Left hindlimb (tissue), 1 donor: ENCODE data around the gene BNIP5.
A peak's percentile ranks its signal among the peaks of the same experiment; 100 is the strongest.
"Not testable (repeated sequence)": the region's sequence is repeated elsewhere in the genome, so short reads cannot be mapped to it uniquely, and the experiment has no call there.

Experiments
- DNase-seq: peaks from one replicate; pipeline ENCODE4 v3.0.0-alpha.2; 2018

The BNIP5 gene

DNA sequence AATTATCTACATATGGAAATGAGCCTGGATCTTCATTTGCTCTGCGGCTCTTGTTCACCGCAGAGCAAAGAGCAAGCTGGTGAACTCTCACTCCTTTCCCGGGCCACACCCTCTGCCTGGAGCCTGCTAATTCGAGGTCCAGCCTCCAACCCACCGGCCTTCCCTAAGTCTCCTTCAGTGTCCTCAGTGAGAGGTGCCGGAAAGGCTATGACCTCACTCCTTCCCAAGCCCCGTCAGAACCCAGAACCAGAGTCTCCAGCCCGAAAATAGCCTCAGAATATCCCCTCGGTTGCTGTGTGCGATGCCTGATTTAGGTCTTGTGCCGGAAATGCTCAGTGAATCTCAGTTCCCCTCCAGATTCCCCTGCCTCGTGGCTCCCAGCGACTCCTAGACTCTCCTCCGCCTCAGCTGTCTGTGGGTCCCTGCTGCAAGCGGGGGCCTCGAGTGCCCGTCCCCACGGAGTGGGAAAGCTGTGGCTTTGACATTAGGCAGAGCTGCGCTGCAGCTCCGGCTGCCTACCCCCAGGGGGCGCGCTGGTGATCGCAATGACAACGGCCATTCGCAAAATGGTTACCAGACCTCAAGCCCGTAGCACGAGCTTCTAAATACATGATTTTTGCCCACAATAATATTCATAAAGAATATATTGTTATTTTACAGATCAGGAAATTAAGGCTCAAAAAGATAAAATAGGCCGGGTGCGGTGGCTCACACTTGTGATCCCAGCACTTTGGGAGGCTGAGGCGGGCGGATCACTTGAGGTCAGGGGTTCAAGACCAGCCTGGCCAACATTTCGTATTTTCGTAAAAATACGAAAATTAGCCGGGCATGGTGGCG lies 4.1 kb upstream of the BNIP5 start:
- peak; percentile 74 for DNase-seq

DNA sequence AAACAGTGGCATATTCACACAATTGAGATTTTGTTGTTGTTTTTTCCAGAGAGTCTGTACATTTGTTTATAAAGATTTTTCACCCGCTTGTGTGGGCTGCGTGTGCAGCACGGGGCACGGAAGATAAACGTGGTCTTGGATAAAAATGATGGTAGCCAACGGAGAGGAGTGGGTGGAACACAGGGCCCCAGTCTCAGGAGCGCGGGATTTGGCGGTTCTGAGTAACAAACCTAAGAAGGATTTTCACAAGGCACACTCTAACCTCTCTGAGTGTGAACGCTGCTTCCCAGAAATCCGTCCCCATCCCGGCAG lies 3.6 kb upstream of the BNIP5 start:
- DNase-seq: no peak

DNA sequence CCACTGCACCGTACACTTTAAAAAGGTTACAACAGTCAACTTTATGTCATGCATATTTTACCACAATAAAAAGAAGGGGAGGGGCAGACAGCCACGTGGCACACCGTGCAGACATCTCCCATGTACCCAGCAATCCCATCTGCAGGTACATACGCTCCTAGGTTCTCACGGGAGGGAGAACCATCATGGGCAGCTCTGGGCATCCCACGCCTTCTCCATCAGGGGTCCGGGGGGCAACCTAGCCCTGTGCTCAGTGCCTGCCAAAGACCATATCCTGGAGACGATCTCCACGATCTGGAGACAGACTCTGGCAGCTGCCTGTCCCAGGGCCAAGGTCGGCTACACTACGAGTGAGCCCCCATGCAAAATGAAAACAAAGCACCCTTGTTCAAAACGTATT lies 2.5 kb upstream of the BNIP5 start:
- DNase-seq: no peak

DNA sequence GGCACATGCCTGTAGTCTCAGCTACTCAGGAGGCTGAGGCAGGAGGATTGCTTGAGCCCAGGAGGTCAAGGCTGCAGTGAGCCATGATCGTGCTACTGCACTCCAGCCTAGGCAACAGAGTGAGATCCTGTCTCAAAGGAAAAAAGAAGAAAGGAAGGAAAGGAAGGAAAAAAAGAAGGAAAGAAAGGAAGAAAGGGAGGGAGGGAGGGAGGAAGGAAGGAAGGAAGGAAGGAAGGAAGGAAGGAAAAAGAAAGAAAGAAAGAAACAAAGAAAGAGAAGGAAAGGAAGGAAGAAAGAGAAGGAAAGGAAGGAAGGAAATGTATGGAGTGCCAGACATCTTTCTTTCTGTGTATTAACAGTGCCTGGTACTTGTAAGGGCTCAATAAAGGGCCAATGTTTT lies 1.5 kb upstream of the BNIP5 start:
- DNase-seq: not testable (repeated sequence)

DNA sequence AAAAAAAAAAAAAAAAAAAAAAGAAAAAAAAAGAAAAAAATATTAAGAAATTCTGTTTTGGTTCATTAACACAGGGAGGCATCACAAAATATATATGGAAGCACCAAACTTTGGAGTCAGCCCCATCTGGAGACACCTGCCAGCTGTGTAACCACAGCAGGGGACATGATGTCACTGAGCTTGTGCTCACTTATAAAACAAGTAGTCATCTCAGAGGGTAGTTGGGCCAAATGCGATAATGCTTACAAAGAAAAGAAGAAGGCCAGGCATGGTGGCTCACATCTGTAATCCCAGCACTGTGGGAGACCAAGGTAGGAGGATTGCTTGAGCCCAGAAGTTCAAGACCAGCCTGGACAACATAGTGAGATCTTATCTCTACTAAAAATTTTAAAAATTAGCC lies 1.1 kb upstream of the BNIP5 start:
- no peak for DNase-seq

DNA sequence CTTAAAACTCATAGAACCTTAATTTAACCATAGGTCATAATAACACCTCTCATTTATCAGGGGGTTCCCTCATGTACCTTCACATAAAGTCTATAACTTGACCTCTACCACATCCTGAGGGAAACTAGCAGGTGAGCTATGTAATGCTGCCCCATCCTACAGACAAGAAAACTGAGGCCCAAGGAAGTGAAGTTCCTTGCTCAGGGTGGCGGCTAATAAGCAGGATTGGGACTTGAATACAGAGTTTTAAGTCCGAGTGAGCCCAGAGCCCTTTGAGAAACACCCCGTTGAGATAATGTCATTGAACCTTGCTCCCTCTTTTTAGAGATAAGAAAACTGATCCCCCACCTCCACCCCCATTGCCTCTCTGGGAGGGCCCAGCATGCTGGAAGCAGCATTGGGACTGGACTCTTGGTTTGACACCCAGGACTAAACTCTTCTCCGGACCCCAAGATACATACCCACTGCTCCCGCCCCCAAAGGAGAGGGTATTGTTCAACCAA lies 429 bp downstream of the BNIP5 start:
- DNase-seq: no peak

DNA sequence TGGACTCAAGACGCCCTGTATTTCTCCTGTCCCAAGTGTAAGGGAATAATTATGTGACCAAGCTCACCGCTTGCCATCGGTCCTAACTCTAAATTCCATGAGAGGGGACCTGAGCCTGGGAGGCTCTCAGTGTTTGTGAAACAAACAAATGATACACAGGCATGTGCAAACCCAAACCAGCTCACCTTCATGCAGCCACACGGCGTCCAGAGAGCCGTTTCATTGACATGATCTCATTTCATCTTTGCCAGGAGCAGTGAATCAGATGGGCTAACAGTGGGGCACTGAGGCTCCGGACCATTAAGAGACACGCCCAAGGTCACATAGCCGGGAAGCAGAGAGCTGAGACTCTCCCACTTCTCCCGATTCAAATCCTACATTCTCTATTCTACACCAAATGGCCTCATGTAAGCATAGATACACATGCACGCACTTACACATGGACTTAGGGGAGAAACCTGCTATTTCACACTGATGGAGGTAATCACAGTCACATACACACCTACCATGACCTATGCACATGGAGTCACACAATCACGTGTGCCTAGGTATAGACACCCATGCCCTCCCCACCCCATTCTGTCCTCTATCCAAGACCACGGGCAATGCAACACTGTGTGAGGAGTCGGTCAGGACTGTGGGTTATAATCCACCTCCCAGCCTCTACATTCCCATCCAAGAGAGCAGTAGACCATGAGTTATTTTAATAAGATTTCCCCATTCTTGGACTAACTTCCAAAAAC lies 1.1 kb downstream of the BNIP5 start:
- DNase-seq: no peak

DNA sequence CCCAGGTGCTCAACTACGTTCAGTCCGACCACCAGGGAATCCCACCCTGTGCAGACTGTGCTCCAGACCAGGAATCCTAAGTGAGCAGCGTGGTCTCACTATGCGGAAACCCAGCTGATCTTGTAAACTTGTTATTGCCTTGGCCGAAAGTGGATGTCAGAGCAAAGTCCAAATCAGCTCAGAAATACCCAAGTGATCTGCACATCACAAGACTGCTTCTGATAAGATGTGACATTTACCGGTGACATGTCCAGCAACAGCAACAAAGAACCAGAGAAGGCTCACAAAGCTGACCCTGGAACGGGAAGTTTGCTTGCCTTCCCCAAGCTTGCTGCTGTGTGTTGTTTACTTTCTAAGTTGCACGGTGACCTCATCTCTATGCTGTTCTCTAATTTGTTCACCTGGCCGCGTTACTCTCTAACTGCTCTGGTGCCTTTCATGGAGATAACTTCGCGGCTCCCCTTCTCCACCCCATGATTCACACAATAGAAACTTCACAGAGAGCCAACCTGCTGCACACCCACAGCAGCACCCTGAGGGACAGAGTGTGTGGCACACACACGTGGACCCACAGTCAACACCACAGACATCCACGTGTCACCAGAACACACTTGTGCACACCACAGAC lies 1.7 kb downstream of the BNIP5 start:
- DNase-seq: no peak

DNA sequence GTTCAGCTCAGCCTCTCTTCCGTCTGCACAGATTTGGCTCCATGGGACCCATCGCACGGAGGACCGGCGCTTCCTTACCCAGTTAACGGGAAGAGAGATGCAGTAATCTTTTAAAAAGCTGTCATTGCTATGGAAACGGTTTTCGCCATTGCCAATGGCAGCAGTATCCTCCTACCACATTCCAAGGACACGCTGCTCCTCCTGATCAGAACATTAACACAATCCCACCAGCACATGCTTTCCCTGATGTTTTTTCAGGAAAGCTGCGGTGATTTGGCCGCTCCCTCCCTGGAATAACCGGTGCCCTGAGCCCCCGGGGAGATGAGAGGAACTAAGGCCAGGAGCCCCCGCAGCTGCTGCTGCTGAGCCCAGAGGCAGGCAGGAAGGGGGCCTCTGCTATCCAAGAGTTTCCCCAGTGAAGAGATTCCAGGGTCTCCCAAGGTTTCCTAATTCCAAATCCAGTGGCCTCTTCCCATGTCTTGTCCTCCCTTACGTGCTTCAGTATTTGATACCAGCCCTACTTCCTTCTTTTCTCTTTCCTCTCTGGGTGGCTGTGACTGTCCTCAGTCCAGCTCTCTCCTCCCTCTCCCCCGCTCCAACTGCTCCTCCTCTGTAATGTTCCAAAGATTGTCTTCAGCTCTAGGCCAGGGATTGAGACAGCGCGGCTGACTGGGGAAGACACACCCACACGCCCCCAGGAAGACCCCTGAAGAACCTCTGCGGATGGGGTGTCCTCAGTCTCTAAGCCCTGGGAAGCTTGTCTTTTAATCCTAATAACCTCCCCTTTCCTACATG lies 2.6 kb downstream of the BNIP5 start:
- DNase-seq: peak; percentile 64

DNA sequence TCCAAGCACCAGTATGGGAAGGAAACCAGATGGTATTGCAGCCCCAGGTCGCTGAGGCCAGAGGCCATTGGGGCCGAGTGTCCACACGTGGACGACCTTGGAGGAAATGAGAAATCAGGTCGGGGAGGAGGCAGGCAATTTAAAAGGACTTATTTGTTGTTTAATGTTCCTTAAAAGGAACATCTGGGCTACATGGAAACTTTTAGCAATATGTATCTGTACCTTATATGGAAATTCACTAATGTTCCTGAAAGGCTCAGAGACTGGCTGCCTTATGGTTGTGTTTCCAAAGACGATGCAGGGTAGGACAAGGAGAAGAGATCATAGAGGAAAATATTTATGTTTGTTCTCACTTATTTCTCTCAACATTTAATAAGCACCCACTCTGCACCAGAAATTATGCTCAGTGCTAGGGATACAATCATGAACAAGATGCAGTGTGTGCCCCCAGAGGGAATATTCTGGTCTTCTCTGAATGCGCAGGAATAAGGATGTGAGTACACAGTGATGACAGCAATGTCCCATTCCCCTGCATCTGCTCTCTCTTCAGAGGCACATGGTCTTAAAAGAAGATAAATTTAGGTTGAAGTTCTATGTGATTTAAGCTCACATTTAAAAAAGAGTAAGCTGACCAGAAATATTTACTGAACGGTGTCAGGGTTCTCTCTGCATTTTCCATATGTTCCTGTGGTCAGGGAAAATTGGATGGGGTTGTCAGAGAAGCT lies 3.4 kb downstream of the BNIP5 start:
- no peak for DNase-seq

DNA sequence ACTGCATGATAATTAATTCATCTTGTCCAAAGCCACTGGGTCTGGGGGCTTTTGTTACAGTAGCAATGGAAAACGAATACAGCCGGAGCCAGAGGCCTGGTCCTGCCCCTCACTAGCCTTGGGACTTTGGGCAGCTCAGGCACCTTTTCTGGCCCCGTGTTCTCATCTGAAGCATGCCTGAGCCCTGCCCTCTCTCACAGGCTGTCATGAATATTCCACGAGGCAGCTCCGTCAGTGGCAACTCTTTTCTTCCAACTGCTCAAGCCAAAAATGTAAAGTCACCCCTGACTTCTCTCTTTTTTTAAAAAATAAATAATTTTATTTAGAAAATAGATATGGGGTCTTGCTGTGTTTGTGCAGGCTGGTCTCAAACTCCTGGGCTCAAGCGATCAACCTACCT lies 5.3 kb downstream of the BNIP5 start:
- DNase-seq: no peak

DNA sequence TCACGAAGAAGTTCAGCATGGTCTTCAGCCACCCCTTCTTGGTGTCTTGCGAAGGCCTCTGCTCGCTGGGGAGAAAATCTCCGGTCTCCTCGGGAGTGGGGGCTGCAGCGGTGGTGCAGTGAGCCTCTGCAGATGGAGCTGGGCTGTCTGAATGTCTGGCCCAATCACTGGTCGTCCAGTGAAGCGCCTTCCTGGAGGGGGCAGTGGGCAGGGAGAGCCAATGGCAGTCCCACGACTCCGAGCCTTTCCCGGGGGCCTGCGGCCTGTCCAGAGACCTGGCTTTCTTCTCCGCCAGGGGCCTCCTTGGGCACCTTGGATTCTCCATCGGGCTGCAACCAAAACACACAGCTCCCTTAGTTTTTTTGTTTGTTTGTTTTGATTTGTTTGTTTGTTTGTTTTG lies 6.3 kb downstream of the BNIP5 start:
- DNase-seq: no peak

DNA sequence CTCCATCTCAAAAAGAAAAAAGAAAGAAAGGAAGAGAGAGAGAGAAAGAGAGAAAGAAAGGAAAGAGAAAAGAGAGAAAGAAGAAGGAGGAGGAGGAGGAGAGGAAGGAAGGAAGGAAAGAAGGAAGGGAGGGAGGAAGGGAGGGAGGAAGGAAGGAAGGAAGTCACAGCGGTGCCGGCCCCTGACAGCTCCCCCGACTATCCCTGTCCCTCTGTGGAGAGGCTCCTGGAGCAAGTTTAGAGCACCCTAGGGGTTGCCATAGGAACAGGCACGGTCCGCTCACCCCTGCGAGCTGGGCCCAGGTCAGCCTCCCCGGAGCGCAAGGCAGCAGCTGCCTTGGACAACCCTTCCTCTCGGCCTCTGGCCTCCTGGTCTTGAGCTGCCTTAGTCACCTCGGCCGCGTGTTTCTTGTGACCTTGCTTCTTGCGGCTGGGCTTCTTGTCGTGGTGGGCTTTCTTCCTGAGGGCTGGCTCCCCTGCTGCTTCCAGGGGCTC lies 6.8 kb downstream of the BNIP5 start:
- DNase-seq: no peak

DNA sequence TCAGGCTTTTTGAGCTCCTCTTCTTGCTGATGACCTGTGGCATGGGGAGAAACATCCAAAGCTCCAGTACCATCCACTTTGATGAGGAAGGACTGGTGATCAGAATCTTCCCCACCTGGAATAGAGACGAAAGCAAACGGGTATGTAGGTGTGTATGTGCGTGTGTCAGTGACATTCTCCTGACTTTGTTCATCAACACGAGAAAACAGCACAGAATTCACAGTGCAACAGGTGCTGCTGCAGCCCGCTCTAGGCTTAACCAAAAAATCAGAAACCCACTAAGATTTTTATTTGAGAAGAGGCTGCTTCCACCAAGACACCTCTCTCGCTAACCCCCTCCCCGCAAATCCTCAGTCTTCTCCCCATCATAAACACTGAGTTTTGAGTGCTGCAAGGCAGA lies 8.1 kb downstream of the BNIP5 start:
- DNase-seq: no peak

DNA sequence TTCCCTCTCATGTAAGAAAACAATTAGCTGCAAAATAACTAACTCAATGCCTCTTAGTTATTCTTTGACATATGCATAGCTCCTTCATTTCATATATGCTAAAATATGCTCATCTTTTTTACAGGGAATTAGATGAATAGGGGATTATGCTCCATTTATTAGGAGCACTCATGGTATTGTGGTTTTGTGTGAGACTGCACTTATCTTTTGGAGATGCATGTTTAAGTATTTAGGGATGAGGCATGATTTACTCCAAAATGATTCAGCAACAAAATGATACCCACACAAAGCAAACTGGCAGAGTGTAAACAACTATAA lies 8.8 kb downstream of the BNIP5 start:
- no peak for DNase-seq

DNA sequence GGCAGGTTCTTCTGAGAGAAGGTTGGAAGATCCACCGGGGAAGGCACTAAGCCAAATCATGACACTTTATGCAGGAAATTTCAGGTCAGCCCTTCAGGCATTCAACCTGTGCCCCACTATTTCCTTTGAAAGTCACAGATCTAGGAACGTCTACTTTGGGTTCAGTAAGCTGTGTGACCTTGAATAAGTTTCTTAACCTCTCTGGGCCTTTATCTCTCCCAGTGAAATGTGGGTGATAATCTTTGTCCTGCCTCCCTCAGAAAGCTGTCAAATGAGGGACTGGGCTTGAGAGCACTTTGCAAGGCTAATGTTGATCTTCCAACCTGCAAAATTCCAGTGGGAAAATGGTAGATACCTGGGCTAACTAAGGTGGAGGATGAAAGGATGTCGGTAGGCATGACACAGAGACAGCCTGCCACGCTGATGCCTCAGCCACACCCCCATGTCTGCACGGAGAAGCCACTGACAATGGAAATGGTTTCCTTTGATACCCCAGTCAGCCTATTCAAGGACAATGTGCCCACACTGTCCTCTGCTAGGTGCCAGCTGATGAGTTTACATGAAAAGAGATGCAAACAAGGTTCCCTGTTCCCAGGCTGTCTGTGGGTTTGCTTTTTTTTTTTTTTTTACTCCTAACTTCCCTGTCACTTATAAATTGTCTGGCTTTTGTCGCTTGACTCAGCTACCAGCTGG lies 9.3 kb downstream of the BNIP5 start:
- no peak for DNase-seq

DNA sequence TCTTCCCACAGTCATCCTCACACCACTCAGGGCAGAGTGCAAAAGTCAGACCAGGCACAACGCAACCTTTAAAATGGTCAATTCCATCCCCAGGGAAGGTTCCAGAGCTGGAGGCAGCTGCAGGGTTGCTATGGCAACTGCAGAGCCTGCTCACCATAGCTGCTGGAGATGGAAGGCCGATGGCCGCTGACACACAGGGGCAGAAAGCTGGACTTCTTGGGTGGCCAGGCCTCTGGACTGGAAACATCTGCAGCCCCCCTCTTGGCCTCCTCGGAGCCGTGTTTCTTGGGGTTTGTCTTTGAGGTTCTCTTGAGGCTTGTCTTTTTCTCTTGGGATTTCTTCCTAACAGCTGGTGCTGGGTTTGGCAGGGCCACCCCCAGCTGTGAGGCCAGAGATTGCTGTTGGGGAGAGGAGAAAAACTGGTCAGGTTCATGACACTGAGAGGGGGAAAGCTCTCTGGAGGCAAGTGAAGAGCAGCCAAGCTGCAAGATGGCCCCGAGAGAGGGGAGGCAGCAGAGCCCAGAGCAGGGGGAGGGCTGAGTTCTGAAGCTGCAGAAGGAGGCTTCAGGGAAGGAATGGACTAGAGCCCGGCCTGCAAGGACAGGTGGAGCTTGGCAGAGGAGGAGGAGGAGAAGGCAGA lies 10.2 kb downstream of the BNIP5 start:
- peak; percentile 59 for DNase-seq

DNA sequence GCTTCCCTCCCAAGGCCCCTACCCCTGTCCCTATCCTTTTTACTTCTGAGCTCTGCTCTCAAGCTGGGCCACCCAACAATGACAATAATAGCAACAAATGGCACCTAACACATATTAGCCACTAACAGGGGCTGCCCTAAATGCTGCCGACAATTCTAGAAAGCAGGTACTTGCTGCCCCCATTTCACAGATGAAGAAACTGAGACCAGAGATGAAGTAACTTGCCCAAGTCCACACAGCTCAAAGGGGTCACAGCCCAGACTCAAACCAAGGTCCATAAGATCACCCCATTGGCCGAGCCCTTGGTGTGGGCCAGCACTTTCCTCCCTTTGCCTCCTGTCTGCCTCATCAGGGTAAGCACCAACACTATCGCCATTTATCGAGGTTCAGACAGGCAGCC lies 12.0 kb downstream of the BNIP5 start:
- DNase-seq: no peak

DNA sequence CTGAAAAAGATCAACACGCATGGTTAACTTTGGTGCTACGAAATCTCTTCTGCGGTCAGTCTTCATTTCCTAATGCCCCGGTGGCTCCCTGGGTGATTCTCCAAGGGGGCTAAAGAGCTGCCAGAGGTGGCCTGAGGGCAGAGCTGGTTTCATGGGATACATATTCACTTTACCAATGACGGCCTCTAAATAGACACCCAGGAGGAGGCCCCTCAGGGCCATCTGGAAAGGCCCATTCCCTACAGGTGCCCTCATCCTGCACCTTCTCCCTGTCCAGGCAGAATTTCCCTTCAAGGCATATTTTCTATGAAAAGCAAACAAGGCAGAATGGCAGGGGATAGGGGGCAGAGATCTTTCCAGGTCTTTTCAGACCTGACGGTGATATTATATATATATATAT lies 12.5 kb downstream of the BNIP5 start:
- no peak for DNase-seq

DNA sequence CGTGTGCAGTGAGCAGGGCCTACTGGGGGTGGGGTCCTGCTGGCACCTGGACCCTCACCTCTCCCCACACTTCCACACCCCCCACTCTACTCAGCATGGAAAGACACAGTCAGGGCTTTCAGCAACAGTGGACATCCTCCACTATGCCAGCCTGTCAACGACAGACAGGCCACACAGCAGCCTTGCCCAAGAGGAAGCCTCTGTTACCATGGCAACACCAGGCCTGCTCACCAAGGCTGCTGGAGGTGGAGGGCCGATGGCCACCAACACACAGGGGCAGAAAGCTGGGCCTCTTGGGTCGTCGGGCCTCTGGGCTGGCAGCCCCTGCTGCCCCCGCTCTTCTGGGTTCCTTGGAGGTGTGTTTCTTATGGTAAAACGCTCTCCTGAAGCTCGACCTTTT lies 13.6 kb downstream of the BNIP5 start:
- DNase-seq: no peak

DNA sequence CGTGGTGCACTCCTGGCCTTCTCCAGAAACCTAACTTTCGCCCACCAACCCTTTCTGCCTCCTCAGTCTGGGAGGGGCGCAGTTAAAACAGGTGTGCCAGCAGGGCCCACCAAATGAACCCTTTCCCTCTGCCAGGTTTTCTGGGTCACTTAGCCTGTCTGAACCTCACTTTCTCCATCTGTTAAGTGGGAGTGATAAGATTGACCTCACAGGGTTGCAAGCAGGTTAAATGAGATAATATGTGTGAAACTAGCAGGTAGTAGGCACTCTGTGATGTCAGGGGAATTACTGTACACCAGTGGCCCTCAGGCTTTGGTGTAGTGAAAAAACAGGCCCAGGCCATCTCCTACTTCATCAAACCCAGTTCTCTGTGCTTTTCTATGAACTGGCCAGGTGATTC lies 14.1 kb downstream of the BNIP5 start:
- no peak for DNase-seq
